ENCODE measurements around the gene DIPK1C. TPM values are rescaled to one million over a fixed set of nuclear protein-coding genes. Genes with fewer than 3 reads are reported as not detected.

The DIPK1C gene
- total RNA-seq, 1 experiment from 2014 or later: not detected

- Histone ChIP-seq H3K36me3 (ENCODE audit: control insufficient read depth, insufficient read depth, low read length) (no peaks in the 10 kb centered on the region; the same call in 1 of the 2 replicates), H3K27me3 (replicated peaks; ENCODE audit: control insufficient read depth, insufficient read depth, low read length) (no peaks in the 10 kb centered on the region), H3K4me3 (ENCODE audit: low read depth, low read length) (no peak overlapping the region), H3K9me3 (no peaks in the 10 kb centered on the region), H3K4me1 (no peaks in the 10 kb centered on the region)
- Mint-ChIP-seq H3K4me1 (ENCODE audit: low read depth, unreplicated experiment) (peaks cover 6% of the 10 kb centered on the region), H3K27ac (ENCODE audit: unreplicated experiment) (peak overlapping the region; percentile 55), H3K36me3 (ENCODE audit: insufficient read depth, unreplicated experiment) (peaks cover 31% of the 10 kb centered on the region), H3K9me3 (ENCODE audit: unreplicated experiment) (no peaks in the 10 kb centered on the region), H3K4me3 (ENCODE audit: unreplicated experiment) (peak overlapping the region; percentile 59), H3K27me3 (ENCODE audit: insufficient read depth, unreplicated experiment) (no peaks in the 10 kb centered on the region)
- no peak for TF ChIP-seq CTCF (IDR thresholded peaks at IDR 0.05; ENCODE audit: insufficient read depth in 1 of 2, low read depth in 1 of 2, low read length in 1 of 2, severe bottlenecking in 1 of 2, unreplicated experiment in 1 of 2)
- CTCF ChIA-PET: no interaction called here
- DNase-seq: peak; percentile 21 to 37
- POLR2A ChIA-PET: no interaction called here
- BruUV-seq (replicated peaks): no TSS peak
- intact Hi-C loops (cut with micrococcal nuclease; ENCODE audit: unreplicated experiment): no loop called here
These were observed 42.5 kb upstream of the DIPK1C start for GRCh38 chr18:74499633-74500032.

GRCh38 chr18:74498712-74499627 is 41.9 kb upstream of the DIPK1C start:
- H3K9me3 ChIP-seq: no peaks in the 10 kb centered on the region
- Mint-ChIP-seq H3K4me1 (ENCODE audit: low read depth, unreplicated experiment) (peaks cover 6% of the 10 kb centered on the region), H3K36me3 (ENCODE audit: insufficient read depth, unreplicated experiment) (peaks cover 31% of the 10 kb centered on the region), H3K9me3 (ENCODE audit: unreplicated experiment) (no peaks in the 10 kb centered on the region), H3K27ac (ENCODE audit: unreplicated experiment) (peak overlapping the region; percentile 55), H3K4me3 (ENCODE audit: unreplicated experiment) (no peak overlapping the region), H3K27me3 (ENCODE audit: insufficient read depth, unreplicated experiment) (no peaks in the 10 kb centered on the region)
- no peaks in the 10 kb centered on the region for H3K4me1 ChIP-seq
- intact Hi-C loops (cut with micrococcal nuclease; ENCODE audit: unreplicated experiment): no loop called here
- DNase-seq: no peak
- ChIA-PET POLR2A (no interaction called here), CTCF (no interaction called here)
- H3K36me3 ChIP-seq (ENCODE audit: control insufficient read depth, insufficient read depth, low read length): no peaks in the 10 kb centered on the region; the same call in 1 of the 2 replicates
- no peak overlapping the region for H3K4me3 ChIP-seq (ENCODE audit: low read depth, low read length)
- no TSS peak for BruUV-seq (replicated peaks)
- H3K27me3 ChIP-seq (replicated peaks; ENCODE audit: control insufficient read depth, insufficient read depth, low read length): no peaks in the 10 kb centered on the region
- TF ChIP-seq CTCF (IDR thresholded peaks at IDR 0.05; ENCODE audit: insufficient read depth in 1 of 2, low read depth in 1 of 2, low read length in 1 of 2, severe bottlenecking in 1 of 2, unreplicated experiment in 1 of 2): no peak

GRCh38 chr18:74497778-74498177 is 40.7 kb upstream of the DIPK1C start:
- H3K27ac Mint-ChIP-seq (ENCODE audit: unreplicated experiment): no peak overlapping the region
- Histone ChIP-seq H3K4me3 (ENCODE audit: low read depth, low read length) (no peak overlapping the region), H3K9me3 (no peaks in the 10 kb centered on the region), H3K36me3 (ENCODE audit: control insufficient read depth, insufficient read depth, low read length) (no peaks in the 10 kb centered on the region), H3K4me1 (no peaks in the 10 kb centered on the region), H3K27me3 (replicated peaks; ENCODE audit: control insufficient read depth, insufficient read depth, low read length) (no peaks in the 10 kb centered on the region)
- H3K4me1 Mint-ChIP-seq (ENCODE audit: low read depth, unreplicated experiment): peaks cover 6% of the 10 kb centered on the region
- intact Hi-C loops (cut with micrococcal nuclease; ENCODE audit: unreplicated experiment): loop anchor here (2.0 kb wide), 2 partner anchors 17 to 45 kb away; no protein-coding TSS in a partner anchor
- H3K27me3 Mint-ChIP-seq (ENCODE audit: insufficient read depth, unreplicated experiment): no peaks in the 10 kb centered on the region
- no peak for DNase-seq
- no peaks in the 10 kb centered on the region for H3K9me3 Mint-ChIP-seq (ENCODE audit: unreplicated experiment)
- peaks cover 24% of the 10 kb centered on the region for H3K36me3 Mint-ChIP-seq (ENCODE audit: insufficient read depth, unreplicated experiment)
- no peak overlapping the region for H3K4me3 Mint-ChIP-seq (ENCODE audit: unreplicated experiment)
- TF ChIP-seq CTCF (IDR thresholded peaks at IDR 0.05; ENCODE audit: insufficient read depth in 1 of 2, low read depth in 1 of 2, low read length in 1 of 2, severe bottlenecking in 1 of 2, unreplicated experiment in 1 of 2): no peak
- ChIA-PET POLR2A (no interaction called here), CTCF (no interaction called here)
- BruUV-seq (replicated peaks): no TSS peak
